GM23248 (cell line): ENCODE results near the gene ANGPT4. TPM values are rescaled to one million over a fixed set of nuclear protein-coding genes. Genes with fewer than 3 reads are reported as not detected.
A peak's percentile ranks its signal among the peaks of the same experiment; 100 is the strongest.

Source experiments
- DNase-seq: peaks from one replicate; pipeline ENCODE4 v3.0.0-alpha.2; 2015
- H2AFZ ChIP-seq: fragments of 200-600 bp; sonication (generic); 2 replicates; pipeline ENCODE4 v1.6.1; 2016; ENCODE audit warnings: antibody characterized with exemption
- H3F3A ChIP-seq: fragments of 200-600 bp; sonication (generic); 2 replicates; pipeline ENCODE4 v1.6.1; 2016; ENCODE audit warnings: mild to moderate bottlenecking, antibody characterized with exemption, mixed run types; ENCODE audit not compliant: insufficient read depth
- H3K27ac ChIP-seq: fragments of 200-600 bp; sonication (generic); 2 replicates; pipeline ENCODE4 v1.5.1; 2016; ENCODE audit warnings: mild to moderate bottlenecking
- H3K27me3 ChIP-seq: fragments of 200-600 bp; sonication (generic); replicated peaks from 2 replicates; pipeline ENCODE4 v1.6.1; 2016; ENCODE audit warnings: mild to moderate bottlenecking; ENCODE audit not compliant: insufficient read depth
- H3K36me3 ChIP-seq: fragments of 200-600 bp; sonication (generic); 2 replicates; pipeline ENCODE4 v1.6.1; 2016; ENCODE audit warnings: low read depth, mild to moderate bottlenecking
- H3K4me1 ChIP-seq: fragments of 200-600 bp; sonication (generic); 2 replicates; pipeline ENCODE4 v1.6.1; 2016; ENCODE audit warnings: mild to moderate bottlenecking; ENCODE audit not compliant: insufficient read depth
- H3K4me2 ChIP-seq: fragments of 200-600 bp; sonication (generic); one replicate; pipeline ENCODE4 v1.6.1; 2016; ENCODE audit warnings: mild to moderate bottlenecking; ENCODE audit not compliant: unreplicated experiment
- H3K4me3 ChIP-seq: fragments of 200-600 bp; sonication (generic); 2 replicates; pipeline ENCODE4 v1.5.1; 2016; ENCODE audit warnings: mild to moderate bottlenecking
- H3K79me2 ChIP-seq: fragments of 200-600 bp; sonication (generic); 2 replicates; pipeline ENCODE4 v1.6.1; 2016; ENCODE audit warnings: mild to moderate bottlenecking; ENCODE audit not compliant: insufficient read depth
- H3K9ac ChIP-seq: fragments of 200-600 bp; sonication (generic); 2 replicates; pipeline ENCODE4 v1.6.1; 2016; ENCODE audit warnings: mild to moderate bottlenecking
- H3K9me2 ChIP-seq: fragments of 200-600 bp; sonication (generic); 2 replicates; pipeline ENCODE4 v1.6.1; 2016; ENCODE audit warnings: mixed run types, mild to moderate bottlenecking, moderate library complexity; ENCODE audit not compliant: insufficient read depth
- H3K9me3 ChIP-seq: fragments of 200-600 bp; sonication (generic); one replicate; pipeline ENCODE4 v1.6.1; 2017; ENCODE audit warnings: low read depth
- H4K20me1 ChIP-seq: fragments of 200-600 bp; sonication (generic); 2 replicates; pipeline ENCODE4 v1.6.0; 2016; ENCODE audit not compliant: insufficient read depth
- EZH2 ChIP-seq: fragments of 200-600 bp; sonication (generic); IDR thresholded peaks from 2 replicates; pipeline ENCODE4 v1.6.1; 2018; ENCODE audit warnings: antibody characterized with exemption, mild to moderate bottlenecking; ENCODE audit not compliant: insufficient read depth, poor library complexity, severe bottlenecking
- EZH2phosphoT487 ChIP-seq: fragments of 200-600 bp; sonication (generic); IDR thresholded peaks from 2 replicates; pipeline ENCODE4 v1.6.1; 2018; ENCODE audit warnings: antibody characterized with exemption, moderate library complexity, mild to moderate bottlenecking, low read depth; ENCODE audit not compliant: insufficient read depth
- WGBS, 2 experiments: methylation state at CpG; one replicate each; pipeline ENCODE4 v1.1.6; 2015 to 2017; ENCODE audit warnings: low lambda C conversion rate in 2 of 2, low coverage in 1 of 2; ENCODE audit errors: missing lambda C conversion rate in 2 of 2; 5-methylcytosine and 5-hydroxymethylcytosine counted together
- in situ Hi-C: fragments of 300-500 bp; cut with MboI; formaldehyde crosslinking; loops from 2 replicates; pipeline ENCODE4 v1.15.0; 2020
- polyA plus RNA-seq: library from polyadenylated mRNA; unstranded; fragments of >200 nt; fragmentation: Nextera tagmentation; extraction: Ambion mirVana; gene quantifications from 2 replicates; pipeline ENCODE4 v1.2.1, GENCODE V29; 2016
- total RNA-seq: library from RNA; depleted of rRNA; stranded (reverse); fragments of >200 nt; shearing (Covaris generic); gene quantifications from 2 replicates; pipeline ENCODE4 v1.2.3, GENCODE V29; 2014

ANGPT4 gene
- total and polyA plus RNA-seq, 2 experiments from 2014 or later: not detected

DNA sequence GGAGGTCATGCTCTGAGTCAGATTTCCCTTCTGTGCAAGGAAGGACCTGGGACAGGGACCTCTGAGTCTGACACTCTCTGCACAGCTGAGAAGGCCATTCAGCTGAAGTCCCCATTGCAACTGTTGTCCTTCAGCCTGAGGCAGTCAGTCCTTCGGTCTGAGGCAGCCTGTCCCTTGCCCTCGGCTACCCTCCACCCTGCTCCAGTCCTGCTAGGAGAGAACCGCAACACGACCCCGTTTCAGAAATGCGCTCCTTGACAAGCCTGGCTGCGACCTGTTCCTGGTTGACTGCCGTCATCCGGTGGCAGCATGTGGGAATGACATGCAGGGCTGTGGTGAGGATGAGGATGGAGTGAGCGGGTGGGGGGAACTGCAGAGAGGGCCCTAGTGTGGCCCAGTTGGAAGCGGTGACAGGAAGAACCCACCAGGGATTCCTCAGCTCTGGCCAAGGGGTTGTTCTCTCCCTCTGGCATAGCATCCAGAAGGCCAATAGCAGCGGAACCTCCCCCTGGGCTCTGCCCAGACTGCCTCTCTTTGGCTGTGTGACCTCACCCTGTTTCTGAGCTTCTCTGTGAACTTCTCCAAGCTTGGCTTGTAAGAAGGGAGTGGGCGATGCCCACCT is 40.3 kb upstream of the ANGPT4 start:
- 0 out of 2 replicates have a peak, but pooled peaks cover 12% of the 10 kb centered on the region for H3K27me3 ChIP-seq
- in situ Hi-C loops: loop anchor here (5.0 kb wide), 1 partner anchor 139 kb away; no protein-coding TSS in a partner anchor
- H3K4me3 ChIP-seq: no peak overlapping the region
- H3K9me2 ChIP-seq: no peaks in the 10 kb centered on the region
- H3K79me2 ChIP-seq: no peaks in the 10 kb centered on the region
- H3K27ac ChIP-seq: no peak overlapping the region
- H3K9ac ChIP-seq: no peak overlapping the region
- 26 to 27% methylated on average over 12 to 13 of the region's 13 CpGs for WGBS, 2 experiments
- H3K4me1 ChIP-seq: no peaks in the 10 kb centered on the region
- H3K36me3 ChIP-seq: no peaks in the 10 kb centered on the region
- H3F3A ChIP-seq: no peaks in the 10 kb centered on the region
- TF ChIP-seq EZH2phosphoT487: no peak
- H2AFZ ChIP-seq: no peak overlapping the region
- DNase-seq: peak; percentile 57
- no peaks in the 10 kb centered on the region for H3K9me3 ChIP-seq
- no peak overlapping the region for H3K4me2 ChIP-seq
- H4K20me1 ChIP-seq: no peaks in the 10 kb centered on the region

GRCh38 chr20:955656-956055 is 39.5 kb upstream of the ANGPT4 start:
- H3K79me2 ChIP-seq: no peaks in the 10 kb centered on the region
- in situ Hi-C loops: loop anchor here (5.0 kb wide), 1 partner anchor 138 kb away; no protein-coding TSS in a partner anchor
- WGBS, 2 experiments: 92 to 95% methylated on average over 7 of the region's 7 CpGs

DNA sequence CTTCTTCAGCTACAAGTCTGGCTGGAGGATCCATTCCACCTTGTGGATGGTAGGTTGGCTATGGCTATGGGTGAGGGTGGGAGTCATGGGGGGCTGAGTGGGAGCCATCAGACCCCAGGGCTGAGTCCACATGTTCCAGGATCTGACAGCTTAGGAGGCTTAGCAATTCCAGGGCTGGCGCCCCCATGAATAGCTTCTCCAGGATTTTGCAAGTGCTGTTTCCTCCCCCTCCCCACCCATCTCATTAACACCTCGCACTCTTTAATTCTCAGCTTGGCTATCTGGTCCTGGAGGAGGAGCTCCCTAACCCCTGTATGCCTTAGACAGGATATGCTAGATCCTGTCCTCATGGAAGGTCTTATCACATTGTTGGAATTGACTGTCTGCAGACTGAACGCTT is 39.0 kb upstream of the ANGPT4 start:
- Histone ChIP-seq H3K4me2 (no peak overlapping the region), H2AFZ (no peak overlapping the region), H3K4me1 (no peaks in the 10 kb centered on the region), H3K9me2 (no peaks in the 10 kb centered on the region), H3K36me3 (no peaks in the 10 kb centered on the region), H3K9me3 (no peaks in the 10 kb centered on the region), H3K27me3 (0 out of 2 replicates have a peak, but pooled peaks cover 12% of the 10 kb centered on the region), H3K79me2 (no peaks in the 10 kb centered on the region), H3F3A (no peaks in the 10 kb centered on the region), H3K27ac (no peak overlapping the region), H3K4me3 (no peak overlapping the region), H4K20me1 (no peaks in the 10 kb centered on the region), H3K9ac (no peak overlapping the region)
- WGBS, 2 experiments: 57 to 58% methylated on average over 3 of the region's 3 CpGs
- no peak for TF ChIP-seq EZH2
- TF ChIP-seq EZH2phosphoT487: no peak
- DNase-seq: no peak
- in situ Hi-C loops: loop anchor here (5.0 kb wide), 1 partner anchor 138 kb away; no protein-coding TSS in a partner anchor

More at GRCh38 chr20:955656-956055, 39.5 kb upstream of the ANGPT4 start:
- no peak overlapping the region for H3K27ac ChIP-seq
- no peaks in the 10 kb centered on the region for H3K9me3 ChIP-seq
- no peaks in the 10 kb centered on the region for H4K20me1 ChIP-seq
- H3K27me3 ChIP-seq: 0 out of 2 replicates have a peak, but pooled peaks cover 12% of the 10 kb centered on the region
- H2AFZ ChIP-seq: no peak overlapping the region
- DNase-seq: no peak
- no peaks in the 10 kb centered on the region for H3K36me3 ChIP-seq
- H3K4me2 ChIP-seq: no peak overlapping the region
- no peaks in the 10 kb centered on the region for H3F3A ChIP-seq
- TF ChIP-seq EZH2 (no peak), EZH2phosphoT487 (no peak)
- no peaks in the 10 kb centered on the region for H3K9me2 ChIP-seq
- no peak overlapping the region for H3K9ac ChIP-seq
- H3K4me3 ChIP-seq: no peak overlapping the region
- no peaks in the 10 kb centered on the region for H3K4me1 ChIP-seq

GRCh38 chr20:953742-954141 is 37.6 kb upstream of the ANGPT4 start:
- TF ChIP-seq EZH2phosphoT487 (no peak), EZH2 (no peak)
- DNase-seq: peak; percentile 44
- H3K27ac ChIP-seq: no peak overlapping the region
- no peaks in the 10 kb centered on the region for H4K20me1 ChIP-seq
- H3K4me3 ChIP-seq: no peak overlapping the region
- no peaks in the 10 kb centered on the region for H3K36me3 ChIP-seq
- 18 to 19% methylated on average over 11 of the region's 11 CpGs for WGBS, 2 experiments
- peak overlapping the region; percentile 42 for H3K4me2 ChIP-seq
- H3K27me3 ChIP-seq: 0 out of 2 replicates have a peak, but pooled peaks cover 14% of the 10 kb centered on the region
- H3K79me2 ChIP-seq: no peaks in the 10 kb centered on the region
- no peaks in the 10 kb centered on the region for H3F3A ChIP-seq
- in situ Hi-C loops: no loop called here
- H3K9ac ChIP-seq: no peak overlapping the region
- no peak overlapping the region for H2AFZ ChIP-seq
- H3K9me3 ChIP-seq: no peaks in the 10 kb centered on the region
- no peaks in the 10 kb centered on the region for H3K9me2 ChIP-seq
- H3K4me1 ChIP-seq: no peaks in the 10 kb centered on the region
